ENCODE results near the gene OR2F2. TPM values are rescaled to one million over a fixed set of nuclear protein-coding genes. Genes with fewer than 3 reads are reported as not detected.

Gene OR2F2
- total RNA-seq, 2 experiments from 2014 or later, result not detected

GRCh38 chr7:143905509-143905908, 29.5 kb upstream of the OR2F2 start:
- ChIA-PET CTCF (no interaction called here), POLR2A (no interaction called here)
- H3K4me1 Mint-ChIP-seq (ENCODE audit: low read depth), result peaks cover 28% of the 10 kb centered on the region
- H3K27me3 Mint-ChIP-seq, result peaks cover 10% of the 10 kb centered on the region
- no peak overlapping the region for H3K27ac Mint-ChIP-seq
- no peak for DNase-seq
- TF ChIP-seq CTCF (IDR thresholded peaks at IDR 0.05), result no peak
- no peak overlapping the region for H3K4me3 Mint-ChIP-seq
- H3K36me3 Mint-ChIP-seq (ENCODE audit: low read depth), result no peaks in the 10 kb centered on the region
- intact Hi-C loops (cut with micrococcal nuclease), result loop anchor here (10.0 kb wide), 1 partner anchor 219 kb away; the partner anchor contains the start of gene OR2A14
- no peak for ATAC-seq
- no peaks in the 10 kb centered on the region for H3K9me3 Mint-ChIP-seq

- POLR2A ChIA-PET, result no interaction called here
Observed at GRCh38 chr7:143906151-143906550, 28.9 kb upstream of the OR2F2 start.

GRCh38 chr7:143906895-143907294, 28.1 kb upstream of the OR2F2 start:
- Mint-ChIP-seq H3K9me3 (no peaks in the 10 kb centered on the region), H3K4me1 (ENCODE audit: low read depth) (peaks cover 26% of the 10 kb centered on the region), H3K27ac (no peak overlapping the region), H3K36me3 (ENCODE audit: low read depth) (no peaks in the 10 kb centered on the region), H3K27me3 (peaks cover 10% of the 10 kb centered on the region), H3K4me3 (no peak overlapping the region)
- ATAC-seq, result no peak
- TF ChIP-seq CTCF (IDR thresholded peaks at IDR 0.05), result no peak
- ChIA-PET POLR2A (no interaction called here), CTCF (no interaction called here)
- intact Hi-C loops (cut with micrococcal nuclease), result loop anchor here (10.0 kb wide), 1 partner anchor 218 kb away; the partner anchor contains the start of gene OR2A14
- DNase-seq, result no peak

More at GRCh38 chr7:143906151-143906550, 28.9 kb upstream of the OR2F2 start:
- no peak overlapping the region for H3K27ac Mint-ChIP-seq
- DNase-seq (no peak), ATAC-seq (no peak)
- TF ChIP-seq CTCF (IDR thresholded peaks at IDR 0.05), result no peak
- no peaks in the 10 kb centered on the region for H3K36me3 Mint-ChIP-seq (ENCODE audit: low read depth)
- CTCF ChIA-PET, result no interaction called here
- peaks cover 10% of the 10 kb centered on the region for H3K27me3 Mint-ChIP-seq
- no peaks in the 10 kb centered on the region for H3K9me3 Mint-ChIP-seq
- no peak overlapping the region for H3K4me3 Mint-ChIP-seq
- intact Hi-C loops (cut with micrococcal nuclease), result loop anchor here (10.0 kb wide), 1 partner anchor 219 kb away; the partner anchor contains the start of gene OR2A14
- H3K4me1 Mint-ChIP-seq (ENCODE audit: low read depth), result peaks cover 28% of the 10 kb centered on the region

- ChIA-PET CTCF (no interaction called here), POLR2A (no interaction called here)
- DNase-seq (no peak), ATAC-seq (no peak)
- H3K9me3 Mint-ChIP-seq, result no peaks in the 10 kb centered on the region
- peaks cover 10% of the 10 kb centered on the region for H3K27me3 Mint-ChIP-seq
- H3K36me3 Mint-ChIP-seq (ENCODE audit: low read depth), result no peaks in the 10 kb centered on the region
- no peak overlapping the region for H3K4me3 Mint-ChIP-seq
- H3K4me1 Mint-ChIP-seq (ENCODE audit: low read depth), result peaks cover 20% of the 10 kb centered on the region
- intact Hi-C loops (cut with micrococcal nuclease), result loop anchor here (10.0 kb wide), 1 partner anchor 217 kb away; the partner anchor contains the start of gene OR2A14
- TF ChIP-seq CTCF (IDR thresholded peaks at IDR 0.05), result no peak
- H3K27ac Mint-ChIP-seq, result no peak overlapping the region
Observed at GRCh38 chr7:143908120-143908519, 26.9 kb upstream of the OR2F2 start.

GRCh38 chr7:143909863-143910262, 25.2 kb upstream of the OR2F2 start:
- POLR2A ChIA-PET, result interaction anchor here (1.1 to 1.3 kb wide), 2 partner anchors 8 to 20 kb away, joined by 3 to 4 read pairs; partner anchors contain the start of gene TCAF1
- CTCF ChIA-PET, result interaction anchor here (3.7 kb wide), 1 partner anchor 8 kb away, joined by 21 read pairs; the partner anchor contains the start of gene TCAF1

More at GRCh38 chr7:143909863-143910262, 25.2 kb upstream of the OR2F2 start:
- H3K4me3 Mint-ChIP-seq, result no peak overlapping the region
- ATAC-seq (no peak), DNase-seq (no peak)
- TF ChIP-seq CTCF (IDR thresholded peaks at IDR 0.05), result no peak
- intact Hi-C loops (cut with micrococcal nuclease), result loop anchor here (10.0 kb wide), 1 partner anchor 215 kb away; the partner anchor contains the start of gene OR2A14
- no peaks in the 10 kb centered on the region for H3K9me3 Mint-ChIP-seq
- peaks cover 10% of the 10 kb centered on the region for H3K27me3 Mint-ChIP-seq
- H3K4me1 Mint-ChIP-seq (ENCODE audit: low read depth), result peaks cover 18% of the 10 kb centered on the region
- no peak overlapping the region for H3K27ac Mint-ChIP-seq
- no peaks in the 10 kb centered on the region for H3K36me3 Mint-ChIP-seq (ENCODE audit: low read depth)
